NCI-H510A (cell line): ENCODE measurements around the gene HSPG2.
"Not testable (repeated sequence)": the region's sequence is repeated elsewhere in the genome, so short reads cannot be mapped to it uniquely, and the experiment has no call there.

Source experiments
- DNase-seq: peaks from one replicate; lab custom pipeline; 2025; lab: John Stamatoyannopoulos, UW

The HSPG2 gene

GRCh38 chr1:21843208-21843607 is 93.9 kb downstream of the HSPG2 start:
- no peak for DNase-seq

- no peak for DNase-seq
These were observed 94.4 kb downstream of the HSPG2 start for GRCh38 chr1:21842606-21843162.

GRCh38 chr1:21841852-21842466 is 95.2 kb downstream of the HSPG2 start:
- DNase-seq = no peak

GRCh38 chr1:21840981-21841380 is 96.1 kb downstream of the HSPG2 start:
- no peak for DNase-seq

GRCh38 chr1:21839337-21840037 is 97.6 kb downstream of the HSPG2 start:
- no peak for DNase-seq

GRCh38 chr1:21838359-21839157 is 98.6 kb downstream of the HSPG2 start:
- no peak for DNase-seq

GRCh38 chr1:21837476-21837875 is 99.6 kb downstream of the HSPG2 start:
- no peak for DNase-seq

GRCh38 chr1:21836729-21837128 is 100.4 kb downstream of the HSPG2 start:
- no peak for DNase-seq

- DNase-seq = no peak
These were observed 101.1 kb downstream of the HSPG2 start for GRCh38 chr1:21836010-21836409.

GRCh38 chr1:21834666-21835065 is 102.4 kb downstream of the HSPG2 start:
- no peak for DNase-seq

- no peak for DNase-seq
These were observed 103.0 kb downstream of the HSPG2 start for GRCh38 chr1:21834094-21834493.

- DNase-seq = no peak
These were observed 103.6 kb downstream of the HSPG2 start for GRCh38 chr1:21833392-21833976.

- no peak for DNase-seq
These were observed 105.6 kb downstream of the HSPG2 start for GRCh38 chr1:21831454-21831970.

GRCh38 chr1:21830792-21831453 is 106.2 kb downstream of the HSPG2 start:
- DNase-seq = no peak

- no peak for DNase-seq
These were observed 107.8 kb downstream of the HSPG2 start for GRCh38 chr1:21829294-21829693.

GRCh38 chr1:21828506-21829210 is 108.5 kb downstream of the HSPG2 start:
- no peak for DNase-seq

- DNase-seq = no peak
These were observed 109.0 kb downstream of the HSPG2 start for GRCh38 chr1:21828075-21828474.

GRCh38 chr1:21827141-21827679 is 109.9 kb downstream of the HSPG2 start:
- DNase-seq = no peak

GRCh38 chr1:21826694-21827093 is 110.4 kb downstream of the HSPG2 start:
- DNase-seq = not testable (repeated sequence)

GRCh38 chr1:21825393-21825792 is 111.7 kb downstream of the HSPG2 start:
- no peak for DNase-seq

GRCh38 chr1:21824926-21825325 is 112.2 kb downstream of the HSPG2 start:
- DNase-seq = no peak
